ENCODE measurements around the gene HGS. TPM values are rescaled to one million over a fixed set of nuclear protein-coding genes. Genes with fewer than 3 reads are reported as not detected.
A peak's percentile ranks its signal among the peaks of the same experiment; 100 is the strongest.

HGS gene
- total and polyA plus RNA-seq, 2 of the 13 experiments (the other 11 are each of a cell fraction or from before 2014, with no cell fraction given), result 73.3 to 78.1 TPM

DNA sequence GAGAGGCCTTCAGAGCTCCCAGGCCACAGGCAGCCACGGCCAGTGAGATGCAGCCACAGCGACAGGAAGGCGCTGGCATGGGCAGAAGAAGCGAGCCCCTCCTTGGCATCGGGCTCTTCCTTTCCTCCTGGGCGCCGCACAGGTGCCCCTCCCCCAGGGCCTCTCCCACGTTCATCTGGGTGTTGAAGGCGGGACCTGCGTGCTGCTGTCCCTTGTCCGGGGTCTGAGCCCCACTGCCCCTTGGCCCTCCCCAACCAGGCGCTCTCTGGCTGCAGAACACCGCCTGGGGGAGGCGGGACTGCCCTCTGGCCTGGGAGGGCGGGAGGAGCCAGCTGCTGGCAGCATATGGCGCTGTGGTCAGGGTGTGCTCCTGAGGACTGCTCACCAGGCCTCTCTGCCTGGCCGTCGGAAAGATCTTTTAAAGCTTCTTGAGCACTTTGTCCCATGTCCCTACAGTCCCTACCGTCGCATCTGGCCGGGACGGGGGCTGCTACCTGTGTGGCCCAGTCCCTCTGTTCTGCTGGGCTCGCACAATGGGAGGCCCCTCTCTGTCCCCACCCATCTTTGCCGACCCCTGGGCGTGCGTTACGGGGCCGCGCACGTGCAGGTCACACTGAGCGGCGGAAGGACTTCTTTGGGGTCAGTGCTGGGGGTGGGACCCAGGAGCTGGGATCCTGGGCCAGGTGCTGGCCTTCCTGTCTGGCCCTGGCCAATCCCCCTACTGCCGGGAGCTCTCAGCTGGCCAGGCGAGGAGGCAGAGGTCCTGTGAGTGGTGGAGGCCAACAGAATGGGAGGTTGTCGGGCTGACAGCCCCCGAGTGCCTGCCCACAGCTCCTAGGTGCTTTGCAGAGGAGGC lies 30.0 kb downstream of the HGS start (continued):
- TF ChIP-seq, protein P1, sequence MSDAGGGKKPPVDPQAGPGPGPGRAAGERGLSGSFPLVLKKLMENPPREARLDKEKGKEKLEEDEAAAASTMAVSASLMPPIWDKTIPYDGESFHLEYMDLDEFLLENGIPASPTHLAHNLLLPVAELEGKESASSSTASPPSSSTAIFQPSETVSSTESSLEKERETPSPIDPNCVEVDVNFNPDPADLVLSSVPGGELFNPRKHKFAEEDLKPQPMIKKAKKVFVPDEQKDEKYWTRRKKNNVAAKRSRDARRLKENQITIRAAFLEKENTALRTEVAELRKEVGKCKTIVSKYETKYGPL (CRISPR knock-in tag; IDR thresholded peaks at IDR 0.05), result no peak
- TF ChIP-seq, protein P2, sequence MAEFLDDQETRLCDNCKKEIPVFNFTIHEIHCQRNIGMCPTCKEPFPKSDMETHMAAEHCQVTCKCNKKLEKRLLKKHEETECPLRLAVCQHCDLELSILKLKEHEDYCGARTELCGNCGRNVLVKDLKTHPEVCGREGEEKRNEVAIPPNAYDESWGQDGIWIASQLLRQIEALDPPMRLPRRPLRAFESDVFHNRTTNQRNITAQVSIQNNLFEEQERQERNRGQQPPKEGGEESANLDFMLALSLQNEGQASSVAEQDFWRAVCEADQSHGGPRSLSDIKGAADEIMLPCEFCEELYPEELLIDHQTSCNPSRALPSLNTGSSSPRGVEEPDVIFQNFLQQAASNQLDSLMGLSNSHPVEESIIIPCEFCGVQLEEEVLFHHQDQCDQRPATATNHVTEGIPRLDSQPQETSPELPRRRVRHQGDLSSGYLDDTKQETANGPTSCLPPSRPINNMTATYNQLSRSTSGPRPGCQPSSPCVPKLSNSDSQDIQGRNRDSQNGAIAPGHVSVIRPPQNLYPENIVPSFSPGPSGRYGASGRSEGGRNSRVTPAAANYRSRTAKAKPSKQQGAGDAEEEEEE (CRISPR knock-in tag; IDR thresholded peaks at IDR 0.05; ENCODE audit: borderline replicate concordance), result no peak
- TF ChIP-seq ZNF33A (CRISPR knock-in tag; IDR thresholded peaks at IDR 0.05; ENCODE audit: borderline replicate concordance) (no peak), TRIM24 (CRISPR knock-in tag; IDR thresholded peaks at IDR 0.05) (no peak), NR3C1 (CRISPR knock-in tag; IDR thresholded peaks at IDR 0.05) (no peak), PHB2 (IDR thresholded peaks at IDR 0.05; ENCODE audit: partially characterized antibody) (no peak), ZSCAN29 (CRISPR knock-in tag; conservative IDR thresholded peaks at IDR 0.05) (no peak), ZNF569 (CRISPR knock-in tag; IDR thresholded peaks at IDR 0.05; ENCODE audit: borderline replicate concordance) (no peak), ZBTB1 (CRISPR knock-in tag; IDR thresholded peaks at IDR 0.05; ENCODE audit: borderline replicate concordance) (no peak), ARNT (IDR thresholded peaks at IDR 0.05) (no peak), ZNF136 (CRISPR knock-in tag; IDR thresholded peaks at IDR 0.05; ENCODE audit: low read depth) (no peak; the same call in 1 of the 2 replicates), ZNF446 (CRISPR knock-in tag; IDR thresholded peaks at IDR 0.05) (no peak), CENPX (CRISPR knock-in tag; IDR thresholded peaks at IDR 0.05) (no peak), ZNF572 (CRISPR knock-in tag; IDR thresholded peaks at IDR 0.05) (peak; percentile 57; the same call in 1 of the 2 replicates), ZNF235 (CRISPR knock-in tag; IDR thresholded peaks at IDR 0.05; ENCODE audit: borderline replicate concordance) (peak; percentile 96; the same call in 1 of the 2 replicates), HIVEP1 (CRISPR knock-in tag; IDR thresholded peaks at IDR 0.05) (peak; percentile 88), ZNF678 (CRISPR knock-in tag; IDR thresholded peaks at IDR 0.05) (0 out of 2 replicates have a peak, but pooled peaks have one; percentile 94), ZNF12 (CRISPR knock-in tag; IDR thresholded peaks at IDR 0.05) (no peak), DMAP1 (CRISPR knock-in tag; IDR thresholded peaks at IDR 0.05) (peak; percentile 95), NCOR1 (IDR thresholded peaks at IDR 0.05; ENCODE audit: borderline replicate concordance, low read length) (no peak), MEIS2 (CRISPR knock-in tag; IDR thresholded peaks at IDR 0.05) (peak; percentile 61; the same call in 1 of the 2 replicates), KDM5B (CRISPR knock-in tag; IDR thresholded peaks at IDR 0.05; ENCODE audit: borderline replicate concordance) (peak; percentile 79; the same call in 1 of the 2 replicates), POLR2AphosphoS2 (IDR thresholded peaks at IDR 0.05; ENCODE audit: low read depth, low read length) (peak; percentile 13; the same call in 1 of the 2 replicates), ZNF34 (CRISPR knock-in tag; IDR thresholded peaks at IDR 0.05; ENCODE audit: borderline replicate concordance) (0 out of 2 replicates have a peak, but pooled peaks have one; percentile 84), DNMT1 (CRISPR knock-in tag; IDR thresholded peaks at IDR 0.05) (peak; percentile 47; the same call in 1 of the 2 replicates), ZNF781 (CRISPR knock-in tag; IDR thresholded peaks at IDR 0.05; ENCODE audit: borderline replicate concordance, not compliant biosample characterization) (peak; percentile 90), ARID2 (CRISPR knock-in tag; IDR thresholded peaks at IDR 0.05; ENCODE audit: borderline replicate concordance) (no peak), ZNF138 (CRISPR knock-in tag; IDR thresholded peaks at IDR 0.05; ENCODE audit: low read depth) (peak; percentile 89), MTA3 (CRISPR knock-in tag; IDR thresholded peaks at IDR 0.05) (no peak), ZNF772 (CRISPR knock-in tag; IDR thresholded peaks at IDR 0.05) (peak; percentile 88; the same call in 1 of the 2 replicates)
